Measurements from ENCODE around the gene SOX18.

SOX18 gene

GRCh38 chr20:64067733-64068307 lies 18.4 kb upstream of the SOX18 start:
- no peak for DNase-seq

- DNase-seq: no peak
Measured at GRCh38 chr20:64067005-64067632, 17.7 kb upstream of the SOX18 start.

- DNase-seq: no peak
Measured at GRCh38 chr20:64065974-64066343, 16.5 kb upstream of the SOX18 start.

GRCh38 chr20:64065062-64065973 lies 15.9 kb upstream of the SOX18 start:
- no peak for DNase-seq

- DNase-seq: no peak
Measured at GRCh38 chr20:64064145-64064698, 14.8 kb upstream of the SOX18 start.

GRCh38 chr20:64063389-64064144 lies 14.1 kb upstream of the SOX18 start:
- no peak for DNase-seq

- peak; percentile 43 for DNase-seq
Measured at GRCh38 chr20:64062596-64063388, 13.4 kb upstream of the SOX18 start, which contains the start of gene TCEA2. TSS of gene TCEA2 (plus strand) at chr20:64063198. CDS start at chr20:64063313, 115 bp downstream.

GRCh38 chr20:64062276-64062595 lies 12.8 kb upstream of the SOX18 start:
- no peak for DNase-seq

GRCh38 chr20:64058536-64058935 lies 9.1 kb upstream of the SOX18 start:
- DNase-seq: no peak

- DNase-seq: no peak
Measured at GRCh38 chr20:64057628-64058498, 8.4 kb upstream of the SOX18 start.

GRCh38 chr20:64056889-64057627 lies 7.6 kb upstream of the SOX18 start:
- DNase-seq: no peak

GRCh38 chr20:64056639-64056888 lies 7.1 kb upstream of the SOX18 start:
- DNase-seq: no peak

- no peak for DNase-seq
Measured at GRCh38 chr20:64055893-64056638, 6.6 kb upstream of the SOX18 start.

- DNase-seq: no peak
Measured at GRCh38 chr20:64055396-64055892, 6.0 kb upstream of the SOX18 start.

- DNase-seq: no peak
Measured at GRCh38 chr20:64053841-64054661, 4.6 kb upstream of the SOX18 start.

GRCh38 chr20:64052987-64053840 lies 3.8 kb upstream of the SOX18 start:
- DNase-seq: no peak

GRCh38 chr20:64052326-64052722 lies 2.9 kb upstream of the SOX18 start:
- DNase-seq: no peak

Data from cortex of kidney (tissue), 1 donor.